HepG2 (cell line): ENCODE data around the gene NAB2. TPM values are rescaled to one million over a fixed set of nuclear protein-coding genes. Genes with fewer than 3 reads are reported as not detected.
A peak's percentile ranks its signal among the peaks of the same experiment; 100 is the strongest.

ENCODE experiments used
- ARID4A ChIP-seq: sonication (generic); formaldehyde crosslinking; IDR thresholded peaks from 2 replicates; pipeline ENCODE4 v1.5.0; 2020; ENCODE audit warnings: mild to moderate bottlenecking, missing genetic modification reagents, borderline replicate concordance
- ATAD3A ChIP-seq: sonication (generic); formaldehyde crosslinking; IDR thresholded peaks from 2 replicates; pipeline ENCODE4 v1.4.0; 2020; ENCODE audit warnings: missing genetic modification reagents
- BRF2 ChIP-seq: sonication (generic); formaldehyde crosslinking; IDR thresholded peaks from 2 replicates; pipeline ENCODE4 v1.8.1; 2022; ENCODE audit warnings: mild to moderate bottlenecking, missing genetic modification reagents
- DPF2 ChIP-seq: sonication (generic); formaldehyde crosslinking; IDR thresholded peaks from 2 replicates; pipeline ENCODE4 v1.4.0; 2020; ENCODE audit warnings: mild to moderate bottlenecking, low read depth, missing genetic modification reagents, borderline replicate concordance
- ELF3 ChIP-seq: IDR thresholded peaks from 2 replicates; pipeline ENCODE4 v1.6.1; 2016; ENCODE audit warnings: missing genetic modification reagents, missing compliant biosample characterization
- ETS1 ChIP-seq: sonication (generic); formaldehyde crosslinking; IDR thresholded peaks from 2 replicates; pipeline ENCODE4 v1.4.0; 2020; ENCODE audit warnings: missing genetic modification reagents
- GZF1 ChIP-seq: sonication (generic); formaldehyde crosslinking; IDR thresholded peaks from 2 replicates; pipeline ENCODE4 v1.5.1; 2020; ENCODE audit warnings: mild to moderate bottlenecking, missing genetic modification reagents
- HNRNPK ChIP-seq: fragments of 200-400 bp; formaldehyde crosslinking; IDR thresholded peaks from 2 replicates; pipeline ENCODE4 v1.6.1; 2018; ENCODE audit warnings: low read length, low read depth, moderate library complexity, mild to moderate bottlenecking; ENCODE audit not compliant: poor library complexity, severe bottlenecking
- ISL2 ChIP-seq: sonication (generic); formaldehyde crosslinking; IDR thresholded peaks from 2 replicates; pipeline ENCODE4 v1.5.0; 2020; ENCODE audit warnings: missing genetic modification reagents
- MTA3 ChIP-seq: sonication (generic); formaldehyde crosslinking; IDR thresholded peaks from 2 replicates; pipeline ENCODE4 v1.4.0; 2020; ENCODE audit warnings: missing genetic modification reagents
- NBN ChIP-seq: fragments of 450-650 bp; conservative IDR thresholded peaks from 2 replicates; pipeline ENCODE4 v1.6.1; 2017
- PHF8 ChIP-seq: sonication (generic); formaldehyde crosslinking; IDR thresholded peaks from 2 replicates; pipeline ENCODE4 v1.5.0; 2020; ENCODE audit warnings: missing genetic modification reagents
- RAD21 ChIP-seq: fragments of 450-650 bp; formaldehyde crosslinking; IDR thresholded peaks from 2 replicates; pipeline ENCODE4 v1.5.0; 2020; ENCODE audit warnings: mild to moderate bottlenecking
- RAD51 ChIP-seq: fragments of 450-650 bp; IDR thresholded peaks from 2 replicates; pipeline ENCODE4 v1.6.1; 2016; ENCODE audit warnings: borderline replicate concordance
- RXRB ChIP-seq: IDR thresholded peaks from 2 replicates; pipeline ENCODE4 v1.6.1; 2016; ENCODE audit warnings: borderline replicate concordance, missing genetic modification reagents, missing compliant biosample characterization
- TGIF2 ChIP-seq: IDR thresholded peaks from 2 replicates; pipeline ENCODE4 v1.6.1; 2016; ENCODE audit warnings: control low read depth, missing compliant biosample characterization
- ZNF264 ChIP-seq: sonication (generic); formaldehyde crosslinking; IDR thresholded peaks from 2 replicates; pipeline ENCODE4 v1.4.0; 2020; ENCODE audit warnings: missing genetic modification reagents
- ZNF432 ChIP-seq: sonication (generic); formaldehyde crosslinking; IDR thresholded peaks from 2 replicates; pipeline ENCODE4 v1.5.0; 2020; ENCODE audit warnings: missing genetic modification reagents, mild to moderate bottlenecking, borderline replicate concordance
- ZNF451 ChIP-seq: sonication (generic); formaldehyde crosslinking; IDR thresholded peaks from 2 replicates; pipeline ENCODE4 v1.5.0; 2020; ENCODE audit warnings: mild to moderate bottlenecking, missing genetic modification reagents
- ZNF460 ChIP-seq: sonication (generic); formaldehyde crosslinking; IDR thresholded peaks from 2 replicates; pipeline ENCODE4 v1.5.1; 2020; ENCODE audit warnings: missing genetic modification reagents, mild to moderate bottlenecking, borderline replicate concordance
- ZNF580 ChIP-seq: IDR thresholded peaks from 2 replicates; pipeline ENCODE4 v1.6.1; 2016; ENCODE audit warnings: low read depth, borderline replicate concordance
- ZNF703 ChIP-seq: sonication (generic); formaldehyde crosslinking; IDR thresholded peaks from 2 replicates; pipeline ENCODE4 v1.5.1; 2020; ENCODE audit warnings: missing genetic modification reagents, mild to moderate bottlenecking, moderate library complexity, borderline replicate concordance
- ZNF747 ChIP-seq: sonication (generic); formaldehyde crosslinking; IDR thresholded peaks from 2 replicates; pipeline ENCODE4 v1.8.1; 2023; ENCODE audit warnings: missing genetic modification reagents, mild to moderate bottlenecking, borderline replicate concordance
- ZNF781 ChIP-seq: sonication (generic); formaldehyde crosslinking; IDR thresholded peaks from 2 replicates; pipeline ENCODE4 v1.5.1; 2020; ENCODE audit warnings: borderline replicate concordance, mild to moderate bottlenecking, missing genetic modification reagents; ENCODE audit errors: not compliant biosample characterization
- polyA plus RNA-seq, 8 experiments: library from polyadenylated mRNA; depleted of rRNA in 3 of 8; stranded (reverse) in 7 of 8; unstranded in 1 of 8; fragments of >200 nt; fragmentation: Illumina TruSeq in 4 of 8; extraction: Trizol in 4 of 8; gene quantifications; 2 replicates each; pipeline versions ENCODE4 v1.2.1 to v1.2.3, GENCODE V29; 2011 to 2016; ENCODE audit warnings: low read depth in 4 of 8, missing spikeins in 1 of 8, mixed read lengths in 1 of 8; ENCODE audit not compliant: insufficient read depth in 1 of 8
- total RNA-seq, 5 experiments: library from RNA; depleted of rRNA; stranded (reverse); fragments of >200 nt; fragmentation: Illumina TruSeq; extraction: Trizol; gene quantifications; 2 replicates each; pipeline ENCODE4 v1.2.3, GENCODE V29; 2016; ENCODE audit warnings: low read depth in 1 of 5

Gene NAB2
- total and polyA plus RNA-seq, 2 of the 13 experiments (the other 11 are each of a cell fraction or from before 2014, with no cell fraction given), result 11.7 to 12.9 TPM

- TF ChIP-seq ZNF264, result peak; percentile 80
- TF ChIP-seq ETS1, result no peak
- 0 out of 2 replicates have a peak, but pooled peaks have one; percentile 68 for TF ChIP-seq ZNF703 (CRISPR knock-in tag)
- TF ChIP-seq ELF3 (CRISPR knock-in tag), result peak; percentile 95
- TF ChIP-seq GZF1 (CRISPR knock-in tag), result no peak
- no peak for TF ChIP-seq ZNF781
- no peak for TF ChIP-seq NBN
- peak; percentile 74 for TF ChIP-seq ISL2
- no peak for TF ChIP-seq RAD51
- TF ChIP-seq BRF2 (CRISPR knock-in tag), result no peak; the same call in 1 of the 2 replicates
- no peak for TF ChIP-seq TGIF2 (CRISPR knock-in tag)
- TF ChIP-seq RAD21 (CRISPR knock-in tag), result no peak
- no peak for TF ChIP-seq MTA3
- TF ChIP-seq ARID4A (CRISPR knock-in tag), result peak; percentile 85; the same call in 1 of the 2 replicates
- TF ChIP-seq ZNF432 (CRISPR knock-in tag), result no peak
- TF ChIP-seq RXRB, result peak; percentile 73; the same call in 1 of the 2 replicates
- no peak for TF ChIP-seq ZNF460 (CRISPR knock-in tag)
- TF ChIP-seq HNRNPK, result no peak
- TF ChIP-seq ZNF747 (CRISPR knock-in tag), result no peak; the same call in 1 of the 2 replicates
- TF ChIP-seq ZNF451 (CRISPR knock-in tag), result no peak
- TF ChIP-seq DPF2 (CRISPR knock-in tag), result peak; percentile 79
- no peak for TF ChIP-seq ATAD3A (CRISPR knock-in tag)
- TF ChIP-seq ZNF580 (CRISPR knock-in tag), result peak; percentile 54; the same call in 1 of the 2 replicates
- TF ChIP-seq PHF8 (CRISPR knock-in tag), result peak; percentile 29; the same call in 1 of the 2 replicates
Measured at GRCh38 chr12:57101892-57102695, 13.2 kb downstream of the NAB2 start (continued).
